HG03460 (cell line): ENCODE measurements around the gene CC2D1A.
"Not testable (repeated sequence)": the region's sequence is repeated elsewhere in the genome, so short reads cannot be mapped to it uniquely, and the experiment has no call there.

Source experiments
- ATAC-seq: cut with Tn5 transposase; IDR thresholded peaks from one replicate; pipeline ENCODE4 v1.9.1; 2021; ENCODE audit not compliant: unreplicated experiment

CC2D1A gene

GRCh38 chr19:13902993-13903555 is 2.9 kb upstream of the CC2D1A start:
- no peak for ATAC-seq

- peak; percentile 14 for ATAC-seq
Observed at GRCh38 chr19:13906521-13906904, 512 bp downstream of the CC2D1A start.

GRCh38 chr19:13906910-13907309 is 909 bp downstream of the CC2D1A start:
- ATAC-seq: no peak

- ATAC-seq: no peak
Observed at GRCh38 chr19:13908674-13909073, 2.7 kb downstream of the CC2D1A start.

GRCh38 chr19:13909430-13909829 is 3.4 kb downstream of the CC2D1A start:
- no peak for ATAC-seq

GRCh38 chr19:13913352-13913751 is 7.4 kb downstream of the CC2D1A start:
- no peak for ATAC-seq

- ATAC-seq: no peak
Observed at GRCh38 chr19:13914777-13915176, 8.8 kb downstream of the CC2D1A start.

GRCh38 chr19:13917888-13918406 is 11.9 kb downstream of the CC2D1A start:
- ATAC-seq: no peak

- ATAC-seq: no peak
Observed at GRCh38 chr19:13918726-13919411, 12.9 kb downstream of the CC2D1A start.

GRCh38 chr19:13920524-13920923 is 14.5 kb downstream of the CC2D1A start:
- no peak for ATAC-seq

GRCh38 chr19:13920940-13921747 is 15.1 kb downstream of the CC2D1A start:
- ATAC-seq: no peak

- ATAC-seq: not testable (repeated sequence)
Observed at GRCh38 chr19:13922118-13922517, 16.1 kb downstream of the CC2D1A start.

- no peak for ATAC-seq
Observed at GRCh38 chr19:13923194-13923987, 17.4 kb downstream of the CC2D1A start.

- ATAC-seq: no peak
Observed at GRCh38 chr19:13926010-13926409, 20.0 kb downstream of the CC2D1A start.

- no peak for ATAC-seq
Observed at GRCh38 chr19:13926715-13927114, 20.7 kb downstream of the CC2D1A start.

GRCh38 chr19:13929340-13929739 is 23.3 kb downstream of the CC2D1A start:
- ATAC-seq: no peak

- ATAC-seq: no peak
Observed at GRCh38 chr19:13929956-13930355, 24.0 kb downstream of the CC2D1A start.

GRCh38 chr19:13930402-13930801 is 24.4 kb downstream of the CC2D1A start:
- ATAC-seq: no peak

- no peak for ATAC-seq
Observed at GRCh38 chr19:13931391-13932148, 25.6 kb downstream of the CC2D1A start.

- no peak for ATAC-seq
Observed at GRCh38 chr19:13932149-13932637, 26.2 kb downstream of the CC2D1A start.
